HepG2 (cell line): ENCODE results near the gene UNC13D.
A peak's percentile ranks its signal among the peaks of the same experiment; 100 is the strongest.

Source experiments
- EP300 ChIP-seq, 3 experiments: sonication (generic) in 1 of 3; formaldehyde crosslinking in 1 of 3; IDR thresholded peaks; 2 replicates each; pipeline versions ENCODE4 v1.5.1 to v1.6.1; 2011 to 2020; ENCODE audit warnings: low read depth in 2 of 3, low read length in 2 of 3, borderline replicate concordance in 1 of 3, improper control_type of control experiment in 1 of 3, mild to moderate bottlenecking in 1 of 3, missing genetic modification reagents in 1 of 3, moderate library complexity in 1 of 3
- ETV6 ChIP-seq: sonication (generic); formaldehyde crosslinking; conservative IDR thresholded peaks from 2 replicates; pipeline ENCODE4 v1.4.0; 2020; ENCODE audit warnings: missing genetic modification reagents
- GATAD2A ChIP-seq: IDR thresholded peaks from 2 replicates; pipeline ENCODE4 v1.6.1; 2016
- MTA1 ChIP-seq: sonication (generic); formaldehyde crosslinking; IDR thresholded peaks from 2 replicates; pipeline ENCODE4 v1.4.0; 2020; ENCODE audit warnings: missing genetic modification reagents, mild to moderate bottlenecking, borderline replicate concordance
- POGZ ChIP-seq: sonication (generic); formaldehyde crosslinking; IDR thresholded peaks from 2 replicates; pipeline ENCODE4 v1.4.0; 2020; ENCODE audit warnings: mild to moderate bottlenecking, missing genetic modification reagents
- POLR2AphosphoS5 ChIP-seq: IDR thresholded peaks from 2 replicates; pipeline ENCODE4 v1.6.1; 2012; ENCODE audit warnings: low read depth, low read length
- ZNF383 ChIP-seq: sonication (generic); formaldehyde crosslinking; IDR thresholded peaks from 2 replicates; pipeline ENCODE4 v1.4.0; 2020; ENCODE audit warnings: missing genetic modification reagents, mild to moderate bottlenecking, borderline replicate concordance
- TF ChIP-seq, protein P1 (sequence below): sonication (generic); formaldehyde crosslinking; IDR thresholded peaks from 2 replicates; pipeline ENCODE4 v1.4.0; 2020; ENCODE audit warnings: missing genetic modification reagents
- TF ChIP-seq, protein P2 (sequence below): sonication (generic); formaldehyde crosslinking; IDR thresholded peaks from 2 replicates; pipeline ENCODE4 v1.5.0; 2020; ENCODE audit warnings: mild to moderate bottlenecking, missing genetic modification reagents, moderate library complexity

DNA sequence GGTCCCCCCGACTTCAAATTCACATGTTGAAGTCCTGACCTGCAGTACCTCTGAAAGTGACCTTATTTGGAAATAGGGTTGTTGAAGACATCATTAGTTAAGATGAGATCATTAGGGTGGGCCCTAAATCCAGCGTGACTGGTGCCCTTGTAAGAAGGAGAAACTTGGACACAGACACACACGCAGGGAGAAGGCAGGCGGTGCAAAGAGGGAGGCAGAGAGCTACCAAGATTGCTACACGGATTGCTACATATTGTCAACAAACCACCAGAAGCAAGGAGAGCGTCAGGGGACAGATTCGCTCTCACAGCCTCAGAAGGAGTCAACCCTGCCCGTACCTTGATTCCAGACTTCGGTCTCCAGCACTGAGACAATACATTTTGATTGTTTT, 17.7 kb upstream of the UNC13D start:
- TF ChIP-seq, protein P1, sequence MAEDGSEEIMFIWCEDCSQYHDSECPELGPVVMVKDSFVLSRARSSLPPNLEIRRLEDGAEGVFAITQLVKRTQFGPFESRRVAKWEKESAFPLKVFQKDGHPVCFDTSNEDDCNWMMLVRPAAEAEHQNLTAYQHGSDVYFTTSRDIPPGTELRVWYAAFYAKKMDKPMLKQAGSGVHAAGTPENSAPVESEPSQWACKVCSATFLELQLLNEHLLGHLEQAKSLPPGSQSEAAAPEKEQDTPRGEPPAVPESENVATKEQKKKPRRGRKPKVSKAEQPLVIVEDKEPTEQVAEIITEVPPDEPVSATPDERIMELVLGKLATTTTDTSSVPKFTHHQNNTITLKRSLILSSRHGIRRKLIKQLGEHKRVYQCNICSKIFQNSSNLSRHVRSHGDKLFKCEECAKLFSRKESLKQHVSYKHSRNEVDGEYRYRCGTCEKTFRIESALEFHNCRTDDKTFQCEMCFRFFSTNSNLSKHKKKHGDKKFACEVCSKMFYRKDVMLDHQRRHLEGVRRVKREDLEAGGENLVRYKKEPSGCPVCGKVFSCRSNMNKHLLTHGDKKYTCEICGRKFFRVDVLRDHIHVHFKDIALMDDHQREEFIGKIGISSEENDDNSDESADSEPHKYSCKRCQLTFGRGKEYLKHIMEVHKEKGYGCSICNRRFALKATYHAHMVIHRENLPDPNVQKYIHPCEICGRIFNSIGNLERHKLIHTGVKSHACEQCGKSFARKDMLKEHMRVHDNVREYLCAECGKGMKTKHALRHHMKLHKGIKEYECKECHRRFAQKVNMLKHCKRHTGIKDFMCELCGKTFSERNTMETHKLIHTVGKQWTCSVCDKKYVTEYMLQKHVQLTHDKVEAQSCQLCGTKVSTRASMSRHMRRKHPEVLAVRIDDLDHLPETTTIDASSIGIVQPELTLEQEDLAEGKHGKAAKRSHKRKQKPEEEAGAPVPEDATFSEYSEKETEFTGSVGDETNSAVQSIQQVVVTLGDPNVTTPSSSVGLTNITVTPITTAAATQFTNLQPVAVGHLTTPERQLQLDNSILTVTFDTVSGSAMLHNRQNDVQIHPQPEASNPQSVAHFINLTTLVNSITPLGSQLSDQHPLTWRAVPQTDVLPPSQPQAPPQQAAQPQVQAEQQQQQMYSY (CRISPR knock-in tag), result no peak
- TF ChIP-seq MTA1 (no peak), POGZ (CRISPR knock-in tag) (no peak), ZNF383 (CRISPR knock-in tag) (no peak), GATAD2A (CRISPR knock-in tag) (no peak; the same call in 1 of the 2 replicates), EP300 (IDR thresholded peaks at IDR 0.05; ENCODE audit: low read depth in 2 of 2, low read length in 2 of 2) (no peak), EP300 (CRISPR knock-in tag; IDR thresholded peaks at IDR 0.05; ENCODE audit: borderline replicate concordance) (no peak), ETV6 (CRISPR knock-in tag) (no peak), POLR2AphosphoS5 (no peak)
- TF ChIP-seq, protein P2, sequence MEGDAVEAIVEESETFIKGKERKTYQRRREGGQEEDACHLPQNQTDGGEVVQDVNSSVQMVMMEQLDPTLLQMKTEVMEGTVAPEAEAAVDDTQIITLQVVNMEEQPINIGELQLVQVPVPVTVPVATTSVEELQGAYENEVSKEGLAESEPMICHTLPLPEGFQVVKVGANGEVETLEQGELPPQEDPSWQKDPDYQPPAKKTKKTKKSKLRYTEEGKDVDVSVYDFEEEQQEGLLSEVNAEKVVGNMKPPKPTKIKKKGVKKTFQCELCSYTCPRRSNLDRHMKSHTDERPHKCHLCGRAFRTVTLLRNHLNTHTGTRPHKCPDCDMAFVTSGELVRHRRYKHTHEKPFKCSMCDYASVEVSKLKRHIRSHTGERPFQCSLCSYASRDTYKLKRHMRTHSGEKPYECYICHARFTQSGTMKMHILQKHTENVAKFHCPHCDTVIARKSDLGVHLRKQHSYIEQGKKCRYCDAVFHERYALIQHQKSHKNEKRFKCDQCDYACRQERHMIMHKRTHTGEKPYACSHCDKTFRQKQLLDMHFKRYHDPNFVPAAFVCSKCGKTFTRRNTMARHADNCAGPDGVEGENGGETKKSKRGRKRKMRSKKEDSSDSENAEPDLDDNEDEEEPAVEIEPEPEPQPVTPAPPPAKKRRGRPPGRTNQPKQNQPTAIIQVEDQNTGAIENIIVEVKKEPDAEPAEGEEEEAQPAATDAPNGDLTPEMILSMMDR (CRISPR knock-in tag), result peak; percentile 2; the same call in 1 of the 2 replicates
